H1 (cell line): ENCODE results near the gene BLCAP. TPM values are rescaled to one million over a fixed set of nuclear protein-coding genes. Genes with fewer than 3 reads are reported as not detected.
A peak's percentile ranks its signal among the peaks of the same experiment; 100 is the strongest.

Experiments used
- CTCF ChIA-PET: fragments of 300-600 bp; sonication (Branson Sonifier 250); formaldehyde crosslinking; loops from one replicate; lab custom pipeline; 2021; ENCODE audit not compliant: partially characterized antibody; lab: Charles Lee
- POLR2A ChIA-PET: fragments of 300-600 bp; sonication (Branson Sonifier 250); formaldehyde crosslinking; loops from one replicate; lab custom pipeline; 2021; ENCODE audit warnings: inconsistent platforms; ENCODE audit not compliant: partially characterized antibody; lab: Charles Lee
- DNase-seq, 2 experiments: peaks; one replicate each; pipeline versions ENCODE4 v3.0.0 to v3.0.0-alpha.2; 2010 to 2022; ENCODE audit warnings: low spot score in 2 of 2, low read depth in 1 of 2, mixed read lengths in 1 of 2
- FAIRE-seq: peaks from 2 replicates; lab custom pipeline; 2011; peaks lifted over from hg19 to GRCh38; lab: Jason Lieb, UNC
- H2AFZ ChIP-seq: 2 replicates; pipeline ENCODE4 v1.8.1; 2012; ENCODE audit warnings: low read length, inconsistent platforms
- H2AK5ac ChIP-seq: 2 replicates; pipeline ENCODE4 v1.6.1; 2013; ENCODE audit warnings: low read depth, low read length
- H2BK120ac ChIP-seq: replicated peaks from 2 replicates; pipeline ENCODE3; 2013; ENCODE audit warnings: low read depth, low read length, inconsistent platforms
- H2BK12ac ChIP-seq: 2 replicates; pipeline ENCODE4 v1.6.1; 2013; ENCODE audit warnings: low read depth, low read length
- H2BK15ac ChIP-seq: 2 replicates; pipeline ENCODE4 v1.6.1; 2013; ENCODE audit warnings: low read length
- H2BK20ac ChIP-seq: 2 replicates; pipeline ENCODE4 v1.6.1; 2013; ENCODE audit warnings: low read length
- H2BK5ac ChIP-seq: 2 replicates; pipeline ENCODE4 v1.6.1; 2013; ENCODE audit warnings: low read depth, low read length
- H3K14ac ChIP-seq: 2 replicates; pipeline ENCODE4 v1.6.1; 2013; ENCODE audit warnings: inconsistent platforms; ENCODE audit not compliant: insufficient read length
- H3K18ac ChIP-seq: 2 replicates; pipeline ENCODE4 v1.6.1; 2013; ENCODE audit warnings: low read length; ENCODE audit errors: extremely low read depth
- H3K23ac ChIP-seq: 2 replicates; pipeline ENCODE4 v1.6.1; 2013; ENCODE audit warnings: inconsistent platforms; ENCODE audit not compliant: insufficient read length
- H3K23me2 ChIP-seq: 2 replicates; pipeline ENCODE4 v1.6.1; 2013; ENCODE audit warnings: low read depth, low read length
- H3K27ac ChIP-seq: 2 replicates; pipeline ENCODE4 v1.6.1; 2011; ENCODE audit warnings: low read depth, low read length, inconsistent platforms
- H3K27me3 ChIP-seq, 4 experiments: replicated peaks in 1 of 4; 1 replicate in 1 of 4; 2 replicates in 3 of 4; pipeline versions ENCODE4 v1.6.1 to v1.8.1; 2011 to 2013; ENCODE audit warnings: low read length in 3 of 4, mild to moderate bottlenecking in 3 of 4, inconsistent platforms in 2 of 4, mixed read lengths in 2 of 4, moderate library complexity in 1 of 4; ENCODE audit not compliant: control insufficient read depth in 3 of 4, insufficient read depth in 3 of 4; ENCODE audit errors: extremely low read depth in 1 of 4
- H3K36me3 ChIP-seq, 4 experiments: 2 replicates each; pipeline versions ENCODE4 v1.6.1 to v1.8.1; 2011 to 2013; ENCODE audit warnings: mild to moderate bottlenecking in 4 of 4, low read length in 3 of 4, moderate library complexity in 2 of 4, control low read depth in 1 of 4, inconsistent platforms in 1 of 4; ENCODE audit not compliant: insufficient read depth in 4 of 4, control insufficient read depth in 2 of 4
- H3K4ac ChIP-seq: replicated peaks from 2 replicates; pipeline ENCODE3; 2013; ENCODE audit warnings: low read length, low read depth, mixed read lengths, inconsistent platforms; ENCODE audit not compliant: insufficient read length
- H3K4me1 ChIP-seq, 4 experiments: replicated peaks in 1 of 4; 1 replicate in 1 of 4; 2 replicates in 3 of 4; pipeline versions ENCODE4 v1.6.1 to v1.8.1; 2011 to 2013; ENCODE audit warnings: low read length in 3 of 4, inconsistent platforms in 2 of 4, mixed read lengths in 1 of 4; ENCODE audit not compliant: insufficient read depth in 4 of 4, control insufficient read depth in 3 of 4
- H3K4me2 ChIP-seq, 2 experiments: 2 replicates each; pipeline versions ENCODE4 v1.6.1 to v1.8.1; 2011 to 2013; ENCODE audit warnings: low read depth in 2 of 2, low read length in 2 of 2, control low read depth in 1 of 2, inconsistent platforms in 1 of 2, mild to moderate bottlenecking in 1 of 2; ENCODE audit not compliant: insufficient read depth in 1 of 2
- H3K4me3 ChIP-seq, 4 experiments: fragments of 200-600, 300-600 bp in 1 of 4; sonication (generic), shearing (Covaris generic), sonication (Bioruptor Twin) in 1 of 4; 2 replicates each; pipeline versions ENCODE4 v1.5.1 to v1.8.1; 2011 to 2016; ENCODE audit warnings: low read length in 4 of 4, low read depth in 3 of 4, control low read depth in 2 of 4, inconsistent platforms in 2 of 4, mild to moderate bottlenecking in 2 of 4, mixed read lengths in 1 of 4, moderate library complexity in 1 of 4; ENCODE audit not compliant: insufficient read depth in 2 of 4; ENCODE audit errors: extremely low read depth in 1 of 4
- H3K56ac ChIP-seq: replicated peaks from 2 replicates; pipeline ENCODE3; 2013; ENCODE audit warnings: low read depth, mild to moderate bottlenecking, mixed read lengths, low read length, inconsistent platforms; ENCODE audit not compliant: insufficient read length
- H3K79me1 ChIP-seq: 2 replicates; pipeline ENCODE4 v1.6.1; 2013; ENCODE audit warnings: low read depth, low read length, control low read depth
- H3K79me2 ChIP-seq, 2 experiments: 2 replicates each; pipeline versions ENCODE4 v1.6.1 to v1.8.1; 2012 to 2013; ENCODE audit warnings: low read length in 2 of 2, mild to moderate bottlenecking in 2 of 2, inconsistent platforms in 1 of 2; ENCODE audit not compliant: insufficient read depth in 2 of 2, control insufficient read depth in 1 of 2
- H3K9ac ChIP-seq, 4 experiments: replicated peaks in 1 of 4; 1 replicate in 1 of 4; 2 replicates in 3 of 4; pipeline versions ENCODE4 v1.6.1 to v1.8.1; 2011 to 2013; ENCODE audit warnings: low read depth in 3 of 4, low read length in 3 of 4, control low read depth in 2 of 4, mild to moderate bottlenecking in 2 of 4, moderate library complexity in 2 of 4, inconsistent platforms in 1 of 4; ENCODE audit errors: extremely low read depth in 1 of 4
- H3K9me3 ChIP-seq, 2 experiments: 2 replicates each; pipeline versions ENCODE4 v1.6.1 to v1.8.1; 2012 to 2013; ENCODE audit warnings: mild to moderate bottlenecking in 2 of 2, moderate library complexity in 2 of 2, control low read depth in 1 of 2, inconsistent platforms in 1 of 2, low read depth in 1 of 2, low read length in 1 of 2, mixed read lengths in 1 of 2; ENCODE audit not compliant: insufficient read depth in 2 of 2
- H4K20me1 ChIP-seq, 2 experiments: replicated peaks in 1 of 2; 2 replicates each; pipeline versions ENCODE3 to v1.8.1; 2011 to 2013; ENCODE audit warnings: inconsistent platforms in 2 of 2, low read length in 2 of 2, mild to moderate bottlenecking in 1 of 2; ENCODE audit not compliant: insufficient read depth in 2 of 2, control insufficient read depth in 1 of 2
- H4K5ac ChIP-seq: 2 replicates; pipeline ENCODE4 v1.6.1; 2013; ENCODE audit warnings: low read length, low read depth, mixed read lengths, inconsistent platforms; ENCODE audit not compliant: insufficient read length
- H4K8ac ChIP-seq: 2 replicates; pipeline ENCODE4 v1.8.0; 2013; ENCODE audit warnings: mild to moderate bottlenecking, moderate library complexity, low read length, inconsistent platforms; ENCODE audit not compliant: insufficient read depth; ENCODE audit errors: extremely low read depth
- H4K91ac ChIP-seq: replicated peaks from 2 replicates; pipeline ENCODE3; 2013; ENCODE audit warnings: low read length, mixed read lengths, inconsistent platforms; ENCODE audit not compliant: insufficient read length
- GABPA ChIP-seq: IDR thresholded peaks from 2 replicates; pipeline ENCODE4 v1.6.1; 2011; ENCODE audit warnings: mild to moderate bottlenecking, low read length, moderate library complexity, borderline replicate concordance; ENCODE audit not compliant: insufficient read depth
- RBBP5 ChIP-seq: IDR thresholded peaks from 2 replicates; pipeline ENCODE4 v1.7.1; 2012; ENCODE audit warnings: low read depth, mild to moderate bottlenecking, inconsistent platforms, low read length, moderate library complexity, borderline replicate concordance
- SP4 ChIP-seq: IDR thresholded peaks from 2 replicates; pipeline ENCODE4 v1.6.1; 2012; ENCODE audit warnings: low read length, inconsistent platforms
- WGBS, 2 experiments: shearing (Covaris generic) in 1 of 2; methylation state at CpG; one replicate each; pipeline versions ENCODE4 v1.1.6 to v1.1.7; 2013 to 2015; ENCODE audit warnings: low lambda C conversion rate in 2 of 2, mixed read lengths in 2 of 2, inconsistent platforms in 1 of 2, low coverage in 1 of 2, missing lambda C conversion rate in 1 of 2; ENCODE audit not compliant: insufficient replicate concordance in 2 of 2, insufficient coverage in 1 of 2, insufficient read length in 1 of 2; ENCODE audit errors: extremely low coverage in 1 of 2, missing lambda C conversion rate in 1 of 2; 5-methylcytosine and 5-hydroxymethylcytosine counted together
- polyA plus RNA-seq, 7 experiments: library from polyadenylated mRNA; depleted of rRNA in 3 of 7; stranded (reverse) in 5 of 7; unstranded in 2 of 7; fragments of >200 nt in 5 of 7; fragments of 200-250 nt in 2 of 7; gene quantifications; 1 replicate in 5 of 7; 2 replicates in 1 of 7; 4 replicates in 1 of 7; pipeline versions ENCODE4 v1.2.1 to v1.2.3, GENCODE V29; 2011 to 2013; ENCODE audit warnings: missing spikeins in 2 of 7, mixed read lengths in 2 of 7
- total RNA-seq: library from RNA; stranded (reverse); fragmentation: NEBNext Ultra II Directional; extraction: Animal tissue kit (Norgen Biotek cat#: 25700); gene quantifications from 2 replicates; pipeline ENCODE4 v1.2.1, GENCODE V29; 2021

The BLCAP gene
- total and polyA plus RNA-seq, 2 of the 8 experiments (the other 6 are each of a cell fraction or from before 2014, with no cell fraction given): 60.3 to 72.2 TPM

- H4K5ac ChIP-seq: no peak overlapping the region
- no peak overlapping the region for H3K23ac ChIP-seq
- 0 out of 2 replicates have a peak overlapping the region, but pooled peaks have one; percentile 13 for H2BK12ac ChIP-seq
- peaks cover 2 to 27% (median 13%) of the 10 kb centered on the region in 4 experiments; a peak in 6 of 8 replicates for H3K36me3 ChIP-seq
- H3K23me2 ChIP-seq: no peaks in the 10 kb centered on the region; the same call in 1 of the 2 replicates
- WGBS, 2 experiments: 86% methylated on average over 10 of the region's 13 CpGs; no CpG with 5 or more reads in 1 of the 2 experiments
- peaks cover 32% of the 10 kb centered on the region for H3K79me1 ChIP-seq
- H2BK15ac ChIP-seq: no peak overlapping the region
- no peak overlapping the region for H2AFZ ChIP-seq
- no peak overlapping the region for H3K18ac ChIP-seq
- H3K9ac ChIP-seq: no peak overlapping the region
- DNase-seq: no peak
- H2AK5ac ChIP-seq: no peak overlapping the region
- no peak for TF ChIP-seq SP4
- TF ChIP-seq RBBP5: no peak
- no peak for TF ChIP-seq GABPA
- H3K27me3 ChIP-seq: no peaks in the 10 kb centered on the region
- no peak overlapping the region for H3K56ac ChIP-seq
- no peak overlapping the region; the same call in 1 of the 2 replicates for H2BK5ac ChIP-seq
- peaks cover 6 to 27% (median 21%) of the 10 kb centered on the region in 4 experiments; a peak in 6 of 7 replicates for H3K4me1 ChIP-seq
- peaks cover 0 to 67% of the 10 kb centered on the region in 2 experiments; a peak in 3 of 4 replicates for H3K79me2 ChIP-seq
- H3K4ac ChIP-seq: no peak overlapping the region
- H3K4me3 ChIP-seq: no peak overlapping the region
- no peak overlapping the region for H3K4me2 ChIP-seq
- H4K8ac ChIP-seq: no peak overlapping the region
- no peak for FAIRE-seq
- peaks cover 0 to 26% of the 10 kb centered on the region in 2 experiments for H4K20me1 ChIP-seq
- CTCF ChIA-PET: interaction anchor here (0.7 to 3.0 kb wide), 6 partner anchors 11 to 133 kb away, joined by 3 to 9 read pairs (median 4); no protein-coding TSS in a partner anchor
- H2BK120ac ChIP-seq: no peak overlapping the region
- H3K27ac ChIP-seq: no peak overlapping the region
- H4K91ac ChIP-seq: no peak overlapping the region
- H3K14ac ChIP-seq: no peak overlapping the region
- H2BK20ac ChIP-seq: no peak overlapping the region
- H3K9me3 ChIP-seq: peaks cover 0 to 5% of the 10 kb centered on the region in 2 experiments; a peak in 1 of 4 replicates
- POLR2A ChIA-PET: interaction anchor here (1.0 to 8.2 kb wide), 2 partner anchors 11 to 25 kb away, joined by 3 to 116 read pairs; no protein-coding TSS in a partner anchor
Measured at GRCh38 chr20:37516811-37517750, 10.6 kb downstream of the BLCAP start.
